Parathyroid adenoma (tissue), 2 donors: ENCODE data around the gene ZFPL1.

Source experiments
- H2AFZ ChIP-seq: fragments of 300-600 bp; sonication (generic); one replicate; pipeline ENCODE4 v1.7.0; 2017; ENCODE audit warnings: antibody characterized with exemption, mild to moderate bottlenecking
- H3K27ac ChIP-seq: fragments of 300-600 bp; sonication (generic); one replicate; pipeline ENCODE4 v1.7.0; 2017
- H3K27me3 ChIP-seq: fragments of 300-600 bp; sonication (generic); one replicate; pipeline ENCODE4 v1.7.0; 2017; ENCODE audit warnings: low read length; ENCODE audit not compliant: control insufficient read depth, insufficient read depth
- H3K36me3 ChIP-seq: fragments of 300-600 bp; sonication (generic); one replicate; pipeline ENCODE4 v1.7.0; 2017; ENCODE audit warnings: low read length; ENCODE audit not compliant: control insufficient read depth, insufficient read depth
- H3K4me1 ChIP-seq: fragments of 300-600 bp; sonication (generic); one replicate; pipeline ENCODE4 v1.7.0; 2017; ENCODE audit warnings: control low read depth
- H3K4me2 ChIP-seq: fragments of 300-600 bp; sonication (generic); one replicate; pipeline ENCODE4 v1.7.0; 2017; ENCODE audit warnings: low read length
- H3K4me3 ChIP-seq: fragments of 300-600 bp; sonication (generic); one replicate; pipeline ENCODE4 v1.7.0; 2017; ENCODE audit warnings: low read depth, low read length
- H3K79me2 ChIP-seq: fragments of 300-600 bp; sonication (generic); one replicate; pipeline ENCODE4 v1.7.0; 2017; ENCODE audit warnings: control low read depth
- H3K9ac ChIP-seq: fragments of 300-600 bp; sonication (generic); one replicate; pipeline ENCODE4 v1.7.0; 2017; ENCODE audit warnings: mild to moderate bottlenecking
- H3K9me3 ChIP-seq: fragments of 300-600 bp; sonication (generic); one replicate; pipeline ENCODE4 v1.7.0; 2017; ENCODE audit warnings: low read length; ENCODE audit not compliant: control insufficient read depth
- TF ChIP-seq, protein P1 (sequence below): fragments of 300-600 bp; sonication (generic); IDR thresholded peaks from one replicate; pipeline ENCODE4 v1.7.0; 2017; ENCODE audit warnings: antibody characterized with exemption, mild to moderate bottlenecking
- donor health status: primary hyperparathyroidism.

The ZFPL1 gene

DNA sequence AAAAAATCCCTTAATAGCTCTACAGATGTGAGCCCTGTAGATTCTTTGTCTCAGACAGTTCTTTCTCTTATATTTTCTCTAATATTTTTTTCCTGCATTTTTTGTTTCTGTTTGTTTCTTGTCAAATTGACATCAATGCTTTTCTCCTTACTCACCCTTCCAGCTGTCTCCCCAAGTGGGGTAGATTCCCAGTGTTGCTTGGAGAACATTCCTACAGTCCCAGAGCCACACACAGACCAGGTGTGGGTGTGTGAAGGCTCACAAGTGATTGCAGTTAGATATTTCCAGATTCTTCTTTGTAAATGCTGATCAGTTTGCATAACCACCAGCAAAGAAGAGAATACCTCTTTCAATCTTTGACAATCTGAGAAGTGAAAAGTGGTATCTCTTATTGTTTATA, 19.5 kb downstream of the ZFPL1 start:
- Histone ChIP-seq H3K27me3 (no peaks in the 10 kb centered on the region), H3K9ac (no peak overlapping the region), H3K9me3 (no peaks in the 10 kb centered on the region), H3K4me3 (peak overlapping the region; percentile 11), H3K4me2 (peak overlapping the region; percentile 31), H3K27ac (peak overlapping the region; percentile 74), H2AFZ (no peak overlapping the region), H3K36me3 (no peaks in the 10 kb centered on the region), H3K4me1 (peaks cover 6% of the 10 kb centered on the region), H3K79me2 (peaks cover 7% of the 10 kb centered on the region)
- TF ChIP-seq, protein P1, sequence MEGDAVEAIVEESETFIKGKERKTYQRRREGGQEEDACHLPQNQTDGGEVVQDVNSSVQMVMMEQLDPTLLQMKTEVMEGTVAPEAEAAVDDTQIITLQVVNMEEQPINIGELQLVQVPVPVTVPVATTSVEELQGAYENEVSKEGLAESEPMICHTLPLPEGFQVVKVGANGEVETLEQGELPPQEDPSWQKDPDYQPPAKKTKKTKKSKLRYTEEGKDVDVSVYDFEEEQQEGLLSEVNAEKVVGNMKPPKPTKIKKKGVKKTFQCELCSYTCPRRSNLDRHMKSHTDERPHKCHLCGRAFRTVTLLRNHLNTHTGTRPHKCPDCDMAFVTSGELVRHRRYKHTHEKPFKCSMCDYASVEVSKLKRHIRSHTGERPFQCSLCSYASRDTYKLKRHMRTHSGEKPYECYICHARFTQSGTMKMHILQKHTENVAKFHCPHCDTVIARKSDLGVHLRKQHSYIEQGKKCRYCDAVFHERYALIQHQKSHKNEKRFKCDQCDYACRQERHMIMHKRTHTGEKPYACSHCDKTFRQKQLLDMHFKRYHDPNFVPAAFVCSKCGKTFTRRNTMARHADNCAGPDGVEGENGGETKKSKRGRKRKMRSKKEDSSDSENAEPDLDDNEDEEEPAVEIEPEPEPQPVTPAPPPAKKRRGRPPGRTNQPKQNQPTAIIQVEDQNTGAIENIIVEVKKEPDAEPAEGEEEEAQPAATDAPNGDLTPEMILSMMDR: no peak

DNA sequence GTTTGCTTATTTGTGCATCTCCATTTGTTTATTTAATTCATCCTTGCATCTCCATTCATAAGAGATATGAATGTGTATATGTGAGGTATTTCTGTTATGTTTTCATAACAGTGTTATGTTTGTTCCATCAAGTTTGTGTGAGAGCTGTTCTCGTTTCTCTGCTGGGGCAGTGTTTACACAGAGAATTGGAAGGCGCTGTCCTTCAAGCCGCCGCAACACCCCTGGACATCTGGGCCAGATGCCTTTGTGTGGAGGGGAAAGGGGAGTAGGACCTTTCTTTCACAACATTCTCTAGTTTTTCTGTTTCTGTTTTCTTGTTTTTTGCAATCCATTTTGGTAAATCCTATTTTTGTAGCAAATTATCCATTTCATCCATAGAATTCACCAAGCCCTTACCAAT, 20.6 kb downstream of the ZFPL1 start:
- Histone ChIP-seq H2AFZ (no peak overlapping the region), H3K27ac (peak overlapping the region; percentile 74), H3K79me2 (peaks cover 3% of the 10 kb centered on the region), H3K9me3 (no peaks in the 10 kb centered on the region), H3K4me3 (peak overlapping the region; percentile 37), H3K4me2 (peak overlapping the region; percentile 53), H3K27me3 (no peaks in the 10 kb centered on the region), H3K4me1 (peaks cover 6% of the 10 kb centered on the region), H3K36me3 (no peaks in the 10 kb centered on the region), H3K9ac (no peak overlapping the region)
- TF ChIP-seq, protein P1: no peak

DNA sequence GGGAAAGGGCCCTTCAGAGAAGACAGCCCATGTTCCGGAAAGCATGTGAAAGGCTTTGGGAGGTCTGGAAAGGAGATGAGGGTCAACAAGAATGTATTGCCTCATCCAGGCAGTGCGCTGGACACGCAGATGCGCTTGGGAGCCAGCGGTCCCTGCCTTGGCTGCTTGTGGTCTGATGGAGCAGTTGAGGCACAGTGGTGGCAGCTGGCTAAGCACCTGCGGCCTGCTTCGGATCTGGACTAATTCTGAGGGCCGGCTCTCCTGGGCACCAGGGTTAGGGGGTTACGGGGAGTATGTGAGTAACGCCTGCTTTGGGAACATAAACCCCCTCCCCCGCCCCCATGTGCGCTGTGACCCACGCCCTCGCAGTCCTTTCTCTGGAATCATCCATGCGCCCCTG, 23.1 kb downstream of the ZFPL1 start:
- Histone ChIP-seq H3K27me3 (no peaks in the 10 kb centered on the region), H3K4me3 (no peak overlapping the region), H3K9ac (no peak overlapping the region), H3K9me3 (no peaks in the 10 kb centered on the region), H3K27ac (no peak overlapping the region), H3K79me2 (no peaks in the 10 kb centered on the region), H3K4me1 (peaks cover 6% of the 10 kb centered on the region), H3K36me3 (no peaks in the 10 kb centered on the region), H3K4me2 (no peak overlapping the region), H2AFZ (no peak overlapping the region)
- TF ChIP-seq, protein P1: no peak

DNA sequence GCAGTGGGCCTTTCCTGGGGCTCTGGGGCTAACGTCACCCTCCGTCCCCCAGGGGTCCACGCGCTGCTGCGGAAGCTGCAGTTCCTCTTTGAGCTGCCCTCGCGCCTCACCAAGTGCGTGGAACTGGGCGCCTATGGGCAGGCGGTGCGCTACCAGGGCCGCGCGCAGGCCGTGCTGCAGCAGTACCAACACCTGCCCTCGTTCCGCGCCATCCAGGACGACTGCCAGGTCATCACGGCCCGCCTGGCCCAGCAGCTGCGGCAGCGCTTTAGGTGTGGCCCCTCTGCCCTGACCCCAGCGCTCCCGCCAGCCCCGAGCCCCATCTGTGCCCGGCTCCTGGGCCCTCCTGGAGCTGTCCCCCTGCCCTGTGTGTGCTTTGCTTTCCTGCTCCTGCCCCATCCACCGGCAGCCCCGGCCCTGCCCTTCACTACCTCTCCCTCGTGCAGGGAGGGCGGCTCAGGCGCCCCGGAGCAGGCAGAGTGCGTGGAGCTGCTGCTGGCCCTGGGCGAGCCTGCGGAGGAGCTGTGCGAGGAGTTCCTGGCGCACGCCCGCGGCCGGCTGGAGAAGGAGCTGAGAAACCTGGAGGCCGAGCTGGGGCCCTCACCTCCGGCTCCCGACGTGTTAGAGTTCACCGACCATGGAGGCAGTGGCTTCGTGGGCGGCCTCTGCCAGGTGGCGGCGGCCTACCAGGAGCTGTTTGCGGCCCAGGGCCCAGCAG, 23.9 kb downstream of the ZFPL1 start:
- Histone ChIP-seq H3K4me2 (no peak overlapping the region), H3K4me3 (no peak overlapping the region), H3K9me3 (no peaks in the 10 kb centered on the region), H3K9ac (no peak overlapping the region), H2AFZ (no peak overlapping the region), H3K27ac (no peak overlapping the region), H3K36me3 (no peaks in the 10 kb centered on the region), H3K4me1 (peaks cover 6% of the 10 kb centered on the region), H3K79me2 (no peaks in the 10 kb centered on the region), H3K27me3 (no peaks in the 10 kb centered on the region)
- TF ChIP-seq, protein P1: no peak
